ENCODE data around the gene TAOK3. TPM values are rescaled to one million over a fixed set of nuclear protein-coding genes. Genes with fewer than 3 reads are reported as not detected.

Gene TAOK3
- total and polyA plus RNA-seq, 12 donors: 10.7 to 55.3 (median 29.8) TPM

DNA sequence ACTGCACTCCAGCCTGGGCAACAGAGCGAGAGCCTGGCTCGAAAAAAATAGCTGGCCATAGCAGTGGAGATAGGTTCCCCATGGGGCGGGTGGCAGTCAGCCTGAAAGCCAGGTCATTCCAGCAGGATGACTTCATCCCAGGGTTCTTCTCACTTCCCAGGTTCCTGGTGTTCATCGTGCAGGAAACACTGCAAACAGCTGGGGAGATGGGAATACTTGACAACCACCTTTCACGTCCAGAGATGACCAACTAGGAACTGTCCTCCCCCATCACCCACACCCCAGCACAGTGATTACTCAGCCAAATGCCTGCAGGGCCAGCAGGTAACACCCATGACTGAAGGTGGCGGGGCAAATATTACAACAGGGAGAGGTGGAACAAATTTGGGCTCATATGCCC is 270.6 kb downstream of the TAOK3 start:
- H3K36me3 ChIP-seq (replicated peaks in 1 of 2): no peaks in the 10 kb centered on the region
- TF ChIP-seq CTCF (IDR thresholded peaks at IDR 0.05): no peak
- TF ChIP-seq POLR2A (IDR thresholded peaks at IDR 0.05): no peak
- H3K27me3 ChIP-seq: no peaks in the 10 kb centered on the region
- H3K4me3 ChIP-seq: no peak overlapping the region
- H3K27ac ChIP-seq: no peak overlapping the region
- peak in 1 of 7 donors; percentile 22 for DNase-seq
- intact Hi-C loops (cut with DNase I): no loop called here
- 68 to 74% (median 71%) methylated on average over 3 to 6 of the region's 6 CpGs for WGBS, 4 donors
- H3K9me3 ChIP-seq (replicated peaks in 1 of 3): no peaks in the 10 kb centered on the region
- peaks cover 5 to 19% of the 10 kb centered on the region in 2 donors for H3K4me1 ChIP-seq (replicated peaks in 1 of 2)

DNA sequence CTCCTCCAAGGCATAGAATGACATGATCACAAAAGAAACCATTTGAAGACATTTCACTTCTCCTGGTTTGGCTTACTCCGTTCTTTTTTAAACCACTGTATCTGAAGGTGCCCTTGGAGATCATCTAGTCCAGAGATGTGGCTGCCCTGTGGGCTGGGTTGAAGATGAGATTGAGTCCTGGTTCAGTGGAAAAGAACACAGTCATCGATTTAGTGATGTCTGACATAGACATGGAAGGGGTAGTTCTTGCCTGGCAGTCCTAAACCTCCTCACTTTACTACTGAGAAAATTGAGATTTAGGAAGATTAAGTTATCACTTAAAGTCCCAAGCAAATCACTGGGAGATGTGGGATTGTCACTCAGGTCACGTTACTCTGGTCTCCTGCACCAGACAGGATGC is 271.7 kb downstream of the TAOK3 start:
- H3K9me3 ChIP-seq (replicated peaks in 1 of 3): no peaks in the 10 kb centered on the region
- H3K27ac ChIP-seq: no peak overlapping the region
- DNase-seq: no peak
- no peaks in the 10 kb centered on the region for H3K27me3 ChIP-seq
- H3K4me1 ChIP-seq (replicated peaks in 1 of 2): peaks cover 5 to 19% of the 10 kb centered on the region in 2 donors
- intact Hi-C loops (cut with DNase I): no loop called here
- H3K4me3 ChIP-seq: no peak overlapping the region
- no peak for TF ChIP-seq CTCF (IDR thresholded peaks at IDR 0.05)
- TF ChIP-seq POLR2A (IDR thresholded peaks at IDR 0.05): no peak
- no peaks in the 10 kb centered on the region for H3K36me3 ChIP-seq (replicated peaks in 1 of 2)
- 87 to 93% (median 91%) methylated on average over 3 of the region's 3 CpGs for WGBS, 4 donors

Other genes with a start within 250 kb of the TAOK3 start
- 1,000 to 10,000 TPM; 1,179 to 3,690 (median 2,563) TPM for gene PEBP1, start 236.8 kb downstream of the TAOK3 start, total RNA-seq
- gene PEBP1, start 236.8 kb downstream of the TAOK3 start, polyA plus RNA-seq: 1,000 to 10,000 TPM; 1,847 to 2,719 (median 2,102) TPM
- gene SUDS3, start 3.6 kb upstream of the TAOK3 start, total RNA-seq: 10 to 100 TPM; 22.4 to 75.3 (median 33.2) TPM
- gene SUDS3, start 3.6 kb upstream of the TAOK3 start, polyA plus RNA-seq: 10 to 100 TPM; 13.3 to 22.2 (median 18.7) TPM